ENCODE results near the gene AIG1.

AIG1 gene

DNA sequence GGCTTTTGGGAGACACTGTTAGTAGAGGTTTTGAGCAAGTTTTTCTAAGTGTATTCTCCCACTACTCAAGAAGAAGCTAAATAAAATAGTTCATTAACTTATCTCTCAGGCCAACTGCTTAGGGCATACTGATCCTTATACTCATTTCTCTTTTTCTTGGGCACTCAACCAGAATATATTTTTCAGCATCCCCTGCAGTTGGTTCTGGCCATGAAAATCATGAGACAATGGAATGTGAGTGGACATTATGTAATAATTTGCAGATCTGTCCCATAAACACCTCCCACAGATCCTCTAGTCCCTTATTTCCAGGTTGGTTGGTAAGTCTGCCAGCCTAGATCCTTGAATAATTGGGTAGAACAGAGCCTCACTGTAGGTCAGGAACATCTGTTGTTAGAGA lies 136.7 kb downstream of the AIG1 start:
- DNase-seq (ENCODE audit: low read depth, low spot score) = no peak
- no peak for TF ChIP-seq CTCF (IDR thresholded peaks at IDR 0.05; ENCODE audit: low read depth, low read length)
- in situ Hi-C loops (cut with HindIII; ENCODE audit: low sequenced_read_pairs) = no loop called here

GRCh38 chr6:143198312-143198711 lies 137.6 kb downstream of the AIG1 start:
- in situ Hi-C loops (cut with HindIII; ENCODE audit: low sequenced_read_pairs) = no loop called here
- H3K4me3 ChIP-seq (ENCODE audit: low read depth, low read length) = no peak overlapping the region
- DNase-seq (ENCODE audit: low read depth, low spot score) = no peak
- TF ChIP-seq CTCF (IDR thresholded peaks at IDR 0.05; ENCODE audit: low read depth, low read length) = no peak

More for the DNA sequence above, 136.7 kb downstream of the AIG1 start:
- no peak overlapping the region for H3K4me3 ChIP-seq (ENCODE audit: low read depth, low read length)

GRCh38 chr6:143199291-143199690 lies 138.6 kb downstream of the AIG1 start:
- no peak overlapping the region for H3K4me3 ChIP-seq (ENCODE audit: low read depth, low read length)
- no peak for DNase-seq (ENCODE audit: low read depth, low spot score)
- TF ChIP-seq CTCF (IDR thresholded peaks at IDR 0.05; ENCODE audit: low read depth, low read length) = no peak
- in situ Hi-C loops (cut with HindIII; ENCODE audit: low sequenced_read_pairs) = no loop called here

DNA sequence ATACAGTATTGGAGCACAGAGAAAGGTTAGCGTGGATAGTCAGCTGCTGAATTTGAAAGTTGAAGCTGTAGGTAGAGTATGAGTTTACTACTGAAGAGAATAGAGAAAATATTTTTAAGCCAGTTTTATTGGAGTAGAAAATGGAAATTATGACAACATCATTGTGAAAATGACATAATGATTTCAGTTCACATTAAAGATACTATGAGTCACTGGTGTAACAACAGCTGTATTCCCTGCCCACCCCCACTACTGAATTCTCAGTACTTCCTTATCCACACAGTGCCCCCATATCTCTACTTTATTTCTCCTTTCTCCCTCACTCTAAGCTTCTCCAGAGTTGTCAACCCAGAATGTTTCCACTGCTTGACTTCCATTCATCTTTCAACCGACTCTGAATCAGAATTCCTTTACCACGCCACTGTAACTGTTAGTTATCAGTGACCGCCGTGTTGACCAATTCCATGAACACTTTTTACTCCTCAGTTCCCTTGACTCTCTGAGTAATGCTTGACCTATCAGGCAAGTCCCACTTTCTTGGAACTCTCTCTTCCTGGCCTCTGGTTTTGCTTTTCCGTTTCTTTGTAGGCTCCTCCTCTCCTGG lies 139.6 kb downstream of the AIG1 start:
- H3K4me3 ChIP-seq (ENCODE audit: low read depth, low read length) = no peak overlapping the region
- in situ Hi-C loops (cut with HindIII; ENCODE audit: low sequenced_read_pairs) = no loop called here
- TF ChIP-seq CTCF (IDR thresholded peaks at IDR 0.05; ENCODE audit: low read depth, low read length) = no peak
- no peak for DNase-seq (ENCODE audit: low read depth, low spot score)

DNA sequence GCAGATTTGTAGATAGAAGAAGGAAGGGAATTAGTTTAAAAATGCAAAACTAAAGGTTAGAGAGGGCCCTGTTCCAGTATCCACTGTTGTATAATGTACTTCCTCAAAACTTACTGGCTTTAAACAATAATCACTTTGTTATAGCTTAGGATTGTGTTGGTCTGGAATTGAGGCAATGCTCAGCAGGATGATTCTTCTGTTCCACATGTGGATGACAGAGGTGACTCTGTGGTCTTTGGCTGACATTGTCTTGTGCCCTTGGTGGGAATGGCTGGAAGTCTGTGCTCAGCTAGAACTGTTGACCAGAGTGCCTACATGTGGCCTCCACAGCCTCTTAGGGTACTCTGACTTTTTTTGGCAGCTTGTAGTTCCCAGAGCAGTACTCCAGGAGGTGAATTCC lies 143.4 kb downstream of the AIG1 start:
- DNase-seq (ENCODE audit: low read depth, low spot score) = no peak
- TF ChIP-seq CTCF (IDR thresholded peaks at IDR 0.05; ENCODE audit: low read depth, low read length) = no peak
- no peak overlapping the region for H3K4me3 ChIP-seq (ENCODE audit: low read depth, low read length)
- in situ Hi-C loops (cut with HindIII; ENCODE audit: low sequenced_read_pairs) = no loop called here

DNA sequence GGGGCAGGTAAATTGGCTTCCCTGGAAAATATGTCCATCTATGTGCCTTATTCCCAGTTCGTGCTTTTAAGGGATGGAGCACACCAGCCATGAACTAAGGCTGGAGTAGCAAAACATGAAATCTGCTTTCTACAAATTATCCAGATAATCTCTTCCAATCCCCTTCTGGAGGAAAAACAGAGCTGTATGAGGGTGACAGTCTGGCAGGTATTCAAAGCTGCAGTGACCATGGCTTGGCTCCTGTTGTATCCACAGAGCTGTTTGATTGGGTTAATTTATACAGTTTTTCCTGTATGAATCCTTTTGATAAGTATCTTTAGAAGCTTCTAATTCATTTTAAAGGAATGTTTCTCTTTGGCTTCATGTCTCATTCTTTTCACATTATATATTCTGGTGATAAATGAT lies 144.4 kb downstream of the AIG1 start:
- DNase-seq (ENCODE audit: low read depth, low spot score) = no peak
- TF ChIP-seq CTCF (IDR thresholded peaks at IDR 0.05; ENCODE audit: low read depth, low read length) = no peak
- in situ Hi-C loops (cut with HindIII; ENCODE audit: low sequenced_read_pairs) = no loop called here
- no peak overlapping the region for H3K4me3 ChIP-seq (ENCODE audit: low read depth, low read length)

DNA sequence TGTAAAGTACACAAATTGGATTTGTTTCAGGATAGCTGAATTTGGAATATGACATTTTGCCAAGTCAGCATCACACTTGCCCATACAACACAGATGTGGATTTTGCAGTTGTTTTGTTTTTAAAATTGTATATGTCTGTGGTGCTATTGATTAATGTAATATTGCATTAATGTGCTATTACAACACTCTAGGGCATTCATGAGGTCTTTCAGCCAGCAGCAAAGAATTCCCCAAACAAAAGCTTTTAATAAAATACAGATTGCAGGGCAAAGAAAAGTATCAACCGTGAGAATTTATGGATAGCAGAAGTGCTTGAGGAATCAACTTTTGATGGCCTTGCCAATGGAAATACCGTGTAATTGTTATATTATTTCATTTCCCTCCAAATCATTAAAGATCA lies 144.9 kb downstream of the AIG1 start:
- no peak for DNase-seq (ENCODE audit: low read depth, low spot score)
- no peak for TF ChIP-seq CTCF (IDR thresholded peaks at IDR 0.05; ENCODE audit: low read depth, low read length)
- in situ Hi-C loops (cut with HindIII; ENCODE audit: low sequenced_read_pairs) = no loop called here

More for the DNA sequence above, 144.9 kb downstream of the AIG1 start:
- H3K4me3 ChIP-seq (ENCODE audit: low read depth, low read length) = no peak overlapping the region
